Activated CD8-positive, alpha-beta memory T cell treated with anti-CD3 and anti-CD28 coated beads, Interleukin-2, amount 50 U/mL, for 24 hours (primary cell): ENCODE measurements around the gene ISCU.
"Not testable (repeated sequence)": the region's sequence is repeated elsewhere in the genome, so short reads cannot be mapped to it uniquely, and the experiment has no call there.

Experiments
- DNase-seq: peaks from one replicate; pipeline ENCODE4 v3.0.0-alpha.2; 2020; ENCODE audit errors: extremely low read depth

Gene ISCU

GRCh38 chr12:108618079-108618952 is 55.9 kb downstream of the ISCU start:
- no peak for DNase-seq

GRCh38 chr12:108618953-108619274 is 56.5 kb downstream of the ISCU start:
- DNase-seq: not testable (repeated sequence)
